Measurements from ENCODE around the gene SELENOP.
A peak's percentile ranks its signal among the peaks of the same experiment; 100 is the strongest.

The SELENOP gene

GRCh38 chr5:42787845-42788244 lies 23.8 kb downstream of the SELENOP start:
- no peak for DNase-seq

DNA sequence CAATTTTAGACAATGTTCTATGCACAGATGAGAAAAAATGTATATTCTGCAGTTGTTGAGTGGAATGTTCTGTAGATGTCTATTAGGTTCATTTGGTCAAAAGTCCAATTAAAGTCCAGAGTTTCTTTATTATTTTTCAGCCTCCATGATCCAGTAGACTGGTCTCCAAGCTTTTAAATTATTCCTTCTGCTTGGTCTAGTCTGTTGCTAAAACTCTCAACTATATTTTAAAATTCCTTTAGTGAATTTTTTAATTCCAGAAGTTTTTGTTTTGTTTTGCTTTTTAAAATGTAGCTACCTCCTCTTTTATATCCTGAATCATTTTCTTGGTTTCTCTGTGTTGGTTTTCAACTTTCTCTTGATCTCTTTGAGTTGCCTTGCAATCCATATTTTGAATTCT lies 24.6 kb downstream of the SELENOP start:
- DNase-seq: no peak

DNA sequence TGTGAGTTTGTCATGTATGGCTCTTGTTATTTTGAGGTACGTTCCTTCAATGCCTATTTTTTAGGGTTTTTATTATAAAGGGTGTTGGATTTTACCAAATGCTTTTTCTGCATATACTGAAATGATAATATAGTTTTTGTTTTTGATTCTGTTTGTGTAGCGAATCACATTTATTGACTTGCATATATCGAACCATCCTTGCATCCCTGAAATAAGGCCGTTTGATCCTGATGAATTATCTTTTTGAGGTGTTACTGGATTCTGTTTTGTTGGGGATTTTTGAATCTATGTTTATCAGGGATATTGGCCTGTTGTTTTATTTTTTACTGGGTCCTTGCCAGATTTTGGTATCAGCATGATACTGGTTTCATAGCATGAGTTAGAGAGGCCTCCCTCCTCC lies 25.9 kb downstream of the SELENOP start:
- DNase-seq: no peak

GRCh38 chr5:42784132-42784531 lies 27.6 kb downstream of the SELENOP start:
- no peak for DNase-seq

DNA sequence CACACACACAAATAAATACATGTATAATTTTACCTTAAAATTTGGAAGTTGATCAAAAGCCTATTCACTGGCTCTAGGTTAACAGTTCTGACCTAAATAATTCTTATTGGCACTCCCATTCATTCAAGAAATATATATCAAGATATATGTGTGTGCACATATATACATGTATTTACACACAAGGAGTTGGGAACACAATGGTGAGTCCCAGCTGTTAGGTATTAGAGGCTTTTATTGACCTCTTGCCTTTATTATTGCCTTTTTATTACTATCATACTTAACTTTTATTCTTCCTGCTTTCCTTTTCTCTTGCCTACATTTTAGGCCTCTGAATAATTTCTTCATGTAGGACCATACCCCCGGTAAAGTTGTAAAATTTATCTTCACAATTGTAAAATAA lies 30.1 kb downstream of the SELENOP start:
- no peak for DNase-seq

DNA sequence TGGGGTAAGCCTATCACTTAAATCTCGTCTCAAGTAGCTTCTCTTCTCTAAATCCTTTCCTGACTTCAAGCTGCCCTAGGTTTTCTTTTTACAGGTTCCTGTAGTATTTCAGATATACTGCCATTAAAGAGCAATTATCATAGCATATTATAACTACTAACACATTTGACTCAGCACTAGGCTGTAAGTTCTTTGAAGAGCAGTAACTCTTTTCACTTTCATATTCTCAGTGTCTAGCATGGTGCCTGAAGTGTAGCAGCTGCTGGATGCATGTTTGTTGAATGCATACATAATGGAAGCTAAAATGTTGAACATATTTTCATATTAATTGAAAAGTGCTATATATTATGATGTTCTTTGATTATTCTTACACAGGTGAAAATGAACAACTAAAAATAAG lies 32.6 kb downstream of the SELENOP start:
- no peak for DNase-seq

DNA sequence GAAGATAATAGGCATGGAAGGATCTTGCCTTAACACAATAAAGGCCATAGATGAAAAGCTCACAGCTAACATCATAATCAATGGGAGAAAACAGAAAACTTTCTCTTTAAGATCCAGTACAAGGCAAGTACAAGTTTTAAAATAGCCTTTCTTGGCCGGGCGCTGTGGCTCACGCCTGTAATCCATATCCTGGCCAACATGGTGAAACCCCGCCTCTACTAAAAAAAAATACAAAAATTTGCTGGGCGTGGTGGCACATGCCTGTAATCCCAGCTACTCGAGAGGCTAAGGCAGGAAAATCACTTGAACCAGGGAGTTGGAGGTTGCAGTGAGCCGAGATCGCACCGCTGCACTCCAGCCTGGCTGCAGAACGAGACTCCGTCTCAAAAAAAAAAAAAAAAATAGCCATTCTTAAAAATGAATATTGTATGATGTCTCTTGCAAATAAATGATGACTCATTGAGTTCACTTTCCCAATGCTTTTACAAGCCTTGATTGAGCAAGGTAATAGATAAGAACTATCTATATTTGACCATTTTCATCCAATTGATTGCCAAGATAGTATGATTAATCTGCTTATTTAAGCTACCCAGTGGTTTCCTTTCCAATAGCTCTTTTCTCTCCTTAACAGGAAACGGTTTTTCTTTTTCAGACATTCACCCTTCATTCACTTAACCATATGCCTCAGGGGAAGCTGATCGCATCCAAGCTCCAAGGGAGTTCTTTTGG lies 39.3 kb downstream of the SELENOP start:
- no peak for DNase-seq

- DNase-seq: no peak
Measured at GRCh38 chr5:42770003-42770402, 41.7 kb downstream of the SELENOP start.

DNA sequence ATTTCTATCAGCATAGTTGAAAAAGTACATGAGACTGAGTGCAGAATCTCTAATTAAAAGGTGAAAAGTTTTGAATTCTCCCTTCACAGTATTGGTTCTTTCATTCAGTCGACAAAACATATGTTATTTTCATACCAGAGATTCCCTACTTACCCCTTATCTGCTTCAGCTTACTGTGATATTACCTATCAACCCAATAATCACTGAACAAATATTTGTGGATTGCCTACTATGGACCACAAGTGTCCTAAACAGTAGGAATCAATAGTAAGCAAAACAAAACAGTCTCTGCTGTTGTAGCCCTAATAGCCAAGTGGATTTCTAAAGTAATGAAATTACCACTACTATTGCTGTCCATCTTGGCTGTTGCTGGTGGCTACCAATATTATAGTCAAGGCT lies 43.6 kb downstream of the SELENOP start:
- DNase-seq: no peak

DNA sequence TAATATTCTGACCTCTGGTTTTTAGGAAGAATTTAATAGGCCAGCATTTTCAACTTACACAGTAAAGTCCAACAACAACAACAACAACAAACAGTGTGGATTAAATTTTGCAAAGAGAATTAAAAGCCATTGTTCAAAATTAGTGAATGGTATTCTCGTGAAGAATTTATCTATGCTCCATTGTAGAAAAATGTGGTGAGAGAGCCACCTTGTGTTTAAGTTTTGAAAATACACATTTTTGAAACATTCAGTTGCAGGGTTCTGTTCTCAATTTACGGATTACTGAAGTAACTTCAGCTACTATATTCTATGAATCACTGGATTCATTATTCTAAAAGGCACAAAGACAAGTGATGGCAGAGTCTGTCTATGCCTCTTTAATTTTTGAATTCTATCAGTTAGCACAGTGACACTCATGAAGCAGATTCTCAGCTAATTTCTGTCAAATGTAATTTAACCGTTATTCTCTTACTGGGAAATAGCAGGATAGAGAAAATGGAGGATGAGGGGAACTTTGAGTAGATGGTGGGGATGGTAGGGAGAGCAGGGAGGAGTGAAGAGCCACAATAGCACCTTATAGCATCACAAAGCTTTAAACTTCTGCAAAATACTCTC lies 44.1 kb downstream of the SELENOP start:
- peak; percentile 71 to 79 for DNase-seq

DNA sequence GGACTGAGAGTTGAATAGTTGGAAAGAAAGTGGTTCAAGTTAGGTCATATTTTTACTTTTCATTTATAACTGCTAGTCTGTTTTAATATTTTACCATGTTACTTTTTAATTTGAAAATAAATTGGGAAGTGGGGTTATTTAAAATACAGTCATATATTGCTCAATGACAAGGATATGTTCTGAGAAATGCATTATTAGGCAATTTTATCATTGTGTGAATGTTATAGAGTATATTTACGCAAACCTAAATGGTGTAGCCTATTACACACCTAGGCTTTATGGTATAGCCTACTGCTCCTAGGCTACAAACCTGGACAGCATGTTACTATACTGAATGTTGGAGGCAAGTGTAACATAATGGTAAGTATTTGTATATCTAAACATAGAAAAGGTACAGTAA lies 49.9 kb downstream of the SELENOP start:
- no peak for DNase-seq

DNA sequence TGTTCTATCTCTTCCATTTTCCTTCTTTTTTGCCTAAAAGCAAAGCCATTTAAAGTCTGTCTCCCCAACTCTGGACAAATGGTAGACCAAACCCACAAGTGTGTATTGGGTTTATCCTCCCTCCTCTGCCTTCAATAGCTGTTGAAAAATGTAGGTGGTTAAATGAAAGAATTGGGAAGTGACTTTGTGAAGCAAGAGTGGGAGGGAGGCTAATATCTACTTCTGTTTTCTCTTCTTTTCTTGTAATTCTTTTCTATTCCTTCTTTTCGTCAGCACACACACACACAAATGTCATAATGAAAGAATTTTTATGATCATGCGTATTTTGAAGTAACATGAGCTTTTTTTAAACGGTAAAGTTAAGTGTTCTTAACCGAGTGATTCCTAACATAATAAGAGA lies 51.3 kb downstream of the SELENOP start:
- peak; percentile 6 to 38 for DNase-seq

- no peak for DNase-seq
Measured at GRCh38 chr5:42759456-42759855, 52.2 kb downstream of the SELENOP start.

DNA sequence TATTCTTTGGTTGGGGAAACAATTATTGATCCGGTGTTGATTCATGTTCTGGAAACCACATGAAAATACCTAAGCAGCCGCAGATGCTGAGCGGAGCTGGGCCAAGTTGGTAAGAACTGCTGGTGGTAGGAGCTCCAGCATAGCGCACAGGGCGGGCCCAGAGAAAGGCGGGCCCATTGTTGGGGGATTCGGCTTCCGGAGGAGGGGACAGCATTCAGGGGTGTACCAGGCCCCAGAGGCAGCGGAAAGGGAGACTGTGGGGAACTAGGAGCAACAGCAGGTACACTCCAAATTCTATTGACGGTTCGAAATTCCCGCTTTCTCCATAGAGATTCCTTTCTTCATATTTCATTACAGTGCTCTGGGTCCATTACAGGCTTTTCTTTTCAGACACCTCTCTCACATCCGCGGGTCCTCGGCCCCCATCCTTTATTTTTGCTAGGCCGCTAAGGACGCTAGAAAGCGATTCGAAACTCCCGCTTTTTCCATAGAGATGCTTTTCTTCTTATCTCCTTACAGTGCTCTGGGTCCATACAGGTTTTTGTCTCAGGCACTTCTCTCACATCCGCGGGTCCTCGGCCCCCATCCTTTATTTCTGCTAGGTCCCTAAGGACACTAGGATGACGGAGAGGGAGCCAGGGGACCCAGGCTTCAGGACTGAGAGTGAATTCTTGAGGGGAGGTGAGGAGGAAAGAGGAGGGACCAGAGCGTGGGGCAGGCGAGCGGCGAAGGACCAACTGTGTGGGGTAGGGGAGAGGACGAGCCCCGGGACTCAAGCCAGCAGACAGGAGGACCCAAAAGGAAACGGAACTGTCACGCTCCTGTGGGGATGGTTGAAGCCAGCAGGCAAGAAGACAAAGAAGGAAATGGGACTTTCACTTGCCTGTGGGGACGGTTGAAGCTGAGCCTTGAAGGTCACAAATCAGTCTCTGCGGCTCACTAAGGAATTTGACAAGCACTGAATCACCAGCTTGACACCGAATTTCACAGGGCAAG lies 54.8 kb downstream of the SELENOP start, which contains the start of gene CCDC152:
Gene CCDC152 (plus strand): TSS at position 213 of the 996 bp plus-strand sequence. CDS start 2,304 bp downstream, outside the sequence.
- DNase-seq: no peak

DNA sequence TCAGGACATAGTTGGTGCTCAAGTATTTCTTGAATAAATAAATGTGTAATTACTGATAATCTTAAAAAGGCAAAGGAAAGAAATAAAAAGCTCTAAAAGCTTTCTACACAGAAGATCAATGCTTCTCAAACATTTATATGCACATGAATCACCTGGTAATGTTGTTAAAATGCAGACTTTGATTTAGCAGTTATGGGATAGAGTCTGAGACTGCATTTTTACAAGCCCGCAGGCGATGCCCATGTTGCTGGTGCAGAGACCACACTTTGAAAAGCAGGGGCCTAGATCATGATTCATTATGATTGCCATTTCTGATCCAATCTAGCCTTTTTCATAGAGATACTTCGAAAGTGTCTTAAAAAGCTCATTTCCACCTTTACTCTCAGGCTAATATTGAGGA lies 58.6 kb downstream of the SELENOP start:
- DNase-seq: no peak

DNA sequence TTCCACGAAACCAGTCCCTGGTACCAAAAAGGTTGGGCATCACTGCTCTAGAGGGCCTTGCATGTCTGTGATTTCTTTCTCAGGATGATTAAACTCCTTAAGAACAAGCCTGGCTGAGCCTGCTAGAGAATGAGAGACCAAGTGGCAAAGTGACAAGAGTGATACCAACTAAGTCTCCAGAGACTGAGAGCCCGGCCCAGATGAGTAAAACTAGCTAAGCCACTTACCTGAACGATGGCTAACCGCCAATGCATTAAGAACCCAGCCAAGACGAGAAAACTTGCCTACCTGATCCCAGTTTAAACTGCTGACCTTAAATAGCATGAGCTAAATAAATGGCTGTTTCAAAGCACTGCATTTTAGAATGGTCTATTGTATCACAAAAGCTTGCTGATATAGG lies 60.6 kb downstream of the SELENOP start:
- no peak for DNase-seq

- no peak for DNase-seq
Measured at GRCh38 chr5:42750507-42750906, 61.2 kb downstream of the SELENOP start.
